ENCODE measurements around the gene CDH12.

CDH12 gene

DNA sequence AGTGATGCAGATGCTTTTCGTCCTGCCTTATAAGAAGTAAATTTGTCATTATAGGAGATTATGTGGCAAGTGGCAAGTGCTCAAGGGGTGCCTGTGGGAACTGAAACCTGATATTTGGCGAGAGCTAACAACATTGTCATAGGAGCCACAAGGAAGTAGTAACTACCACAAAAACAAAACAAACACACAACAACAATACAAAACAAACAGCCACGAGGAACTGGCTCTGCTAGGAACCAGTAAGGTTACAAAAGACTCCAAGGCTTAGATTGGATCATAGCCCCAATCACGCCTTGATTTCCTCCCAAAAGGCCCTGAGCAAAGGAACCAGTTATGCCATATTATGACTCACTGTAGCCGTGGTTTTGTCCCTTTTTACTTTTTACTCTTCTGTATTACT is 1045.2 kb downstream of the CDH12 start:
- peak; percentile 90 for DNase-seq

DNA sequence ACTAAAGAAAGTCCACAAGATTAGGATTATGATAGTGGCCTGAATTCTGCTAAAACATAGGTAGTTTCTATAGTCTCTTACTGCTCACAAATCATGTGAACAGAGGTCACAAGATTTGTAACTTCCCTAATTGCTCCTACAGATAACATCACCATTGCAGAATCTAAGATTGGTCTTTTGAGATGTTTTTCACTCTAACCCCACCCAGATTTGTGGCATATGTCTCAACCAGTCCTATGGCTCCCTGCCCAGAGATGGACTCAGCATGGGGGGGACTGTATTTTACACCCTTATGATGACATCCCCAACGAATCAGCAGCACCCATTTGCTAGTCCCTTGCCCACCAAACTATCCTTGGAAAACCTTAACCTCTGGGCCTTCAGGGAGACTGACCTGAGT is 1046.2 kb downstream of the CDH12 start:
- no peak for DNase-seq

DNA sequence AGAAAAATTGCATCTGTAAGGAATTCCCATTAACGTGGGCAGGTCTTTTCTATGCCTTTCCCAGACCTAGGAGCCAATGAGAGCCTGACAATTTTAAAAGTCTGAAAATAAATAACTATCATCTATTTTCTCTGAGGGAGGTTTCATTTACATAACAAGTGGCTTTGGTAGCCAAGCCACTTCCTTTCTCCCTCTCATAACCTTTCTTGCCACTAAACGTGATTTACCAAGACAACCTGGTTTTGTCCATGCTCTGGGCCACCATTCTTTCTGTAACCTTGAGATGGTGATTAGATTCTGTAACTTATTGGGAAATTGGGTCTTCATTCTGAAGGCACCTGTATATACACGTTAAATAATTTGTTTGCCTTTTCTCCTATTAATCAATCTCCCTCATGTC is 1046.9 kb downstream of the CDH12 start:
- DNase-seq = no peak

DNA sequence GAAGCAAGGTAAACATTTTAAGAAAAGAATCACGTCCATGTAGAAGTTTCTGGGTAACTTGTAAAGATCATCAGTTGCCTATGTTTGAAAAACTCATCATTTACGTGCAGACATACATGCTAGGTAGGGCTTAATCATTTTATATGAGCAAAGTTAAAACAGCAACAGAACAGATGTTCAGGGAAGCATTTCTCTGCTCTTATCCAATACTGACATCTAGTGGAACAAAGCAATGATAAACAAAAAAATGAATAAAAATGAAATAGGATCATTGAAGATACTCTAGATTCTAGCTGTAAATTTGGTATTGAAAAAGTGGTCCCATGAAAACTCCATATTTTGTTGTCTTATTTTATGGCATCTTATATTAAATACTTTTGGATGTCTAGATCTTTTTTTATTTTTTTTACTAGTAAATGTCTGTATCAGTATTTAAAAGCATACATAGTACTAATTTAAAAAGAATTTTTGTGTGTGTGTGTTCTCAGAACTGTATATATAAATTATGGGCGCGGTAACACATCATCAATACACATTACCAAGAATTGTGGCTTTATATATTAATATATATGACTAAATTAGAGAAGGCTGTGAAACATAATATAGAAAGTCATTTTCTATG is 1050.2 kb downstream of the CDH12 start:
- peak; percentile 48 for DNase-seq

DNA sequence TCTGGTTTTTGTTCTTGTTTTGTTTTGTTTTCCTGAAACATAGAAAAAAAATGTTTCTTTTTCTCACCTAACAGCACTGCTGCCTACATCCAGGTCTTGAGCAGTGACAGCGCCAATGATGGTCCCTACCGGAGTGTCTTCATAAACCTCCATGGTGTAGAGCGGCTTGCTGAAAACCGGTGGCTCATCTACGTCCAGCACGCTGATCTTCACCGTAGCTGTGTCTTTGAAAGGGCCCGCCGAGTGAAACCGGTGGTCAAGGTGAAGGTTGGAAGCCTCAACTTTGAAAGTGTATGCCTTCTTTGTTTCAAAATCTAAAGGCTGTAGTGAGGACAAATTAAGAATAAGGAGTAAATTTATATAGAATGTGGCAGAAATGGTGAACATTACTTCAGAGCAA is 1051.0 kb downstream of the CDH12 start:
- no peak for DNase-seq

DNA sequence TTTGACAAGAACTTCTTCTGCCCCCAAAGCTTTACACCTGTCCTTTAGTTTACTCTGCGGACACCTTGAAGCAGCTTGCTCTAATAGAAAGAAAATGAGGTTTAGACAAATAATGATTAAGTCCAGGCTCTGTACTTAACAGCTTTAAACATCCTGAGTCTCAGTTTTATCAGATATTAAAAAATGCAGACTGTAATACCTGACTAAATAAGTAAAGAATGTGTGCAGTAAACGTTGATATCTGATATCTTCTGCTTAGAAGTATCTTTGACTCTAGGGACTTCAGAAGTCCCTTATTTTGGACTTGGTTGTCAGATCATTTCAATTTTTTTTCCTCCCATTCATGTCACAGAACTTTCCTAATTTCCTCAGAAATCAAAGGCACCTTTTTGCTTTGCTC is 1060.4 kb downstream of the CDH12 start:
- no peak for DNase-seq

DNA sequence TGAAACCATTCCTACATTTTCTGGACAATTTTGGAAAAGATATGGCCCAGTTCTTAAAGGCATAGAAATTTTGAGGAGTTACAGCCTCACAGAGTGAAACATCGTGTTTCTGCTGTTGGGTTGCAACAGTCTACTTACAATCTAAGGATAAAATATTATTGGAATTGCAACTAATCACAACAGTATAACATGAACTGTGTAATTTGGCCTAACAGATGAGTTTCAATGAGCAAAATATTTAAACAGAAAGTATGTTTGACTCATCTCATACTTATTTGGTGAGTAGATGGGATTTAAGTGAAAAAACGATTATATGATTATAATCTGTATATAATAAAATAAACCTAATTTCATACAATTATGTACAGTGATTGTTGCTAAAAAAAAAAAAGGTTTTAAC is 1061.8 kb downstream of the CDH12 start:
- DNase-seq = no peak

DNA sequence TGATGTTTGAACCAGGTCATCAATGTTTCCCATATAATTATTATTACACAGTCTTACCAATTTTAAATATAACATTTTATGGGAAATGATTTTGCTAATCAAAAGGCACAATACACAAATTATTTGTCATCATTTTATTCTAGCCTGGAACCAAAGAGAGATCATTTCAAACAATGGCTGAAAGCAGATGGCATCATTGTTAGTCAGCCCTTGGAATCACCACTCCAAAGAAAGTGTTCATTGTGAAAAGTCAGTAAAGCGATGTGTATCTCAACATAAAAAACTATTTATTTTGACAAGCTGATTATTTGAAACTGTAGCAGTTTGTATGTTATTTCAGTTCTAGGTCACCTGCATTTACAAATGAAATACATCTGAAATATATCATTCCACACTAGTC is 1068.7 kb downstream of the CDH12 start:
- no peak for DNase-seq

DNA sequence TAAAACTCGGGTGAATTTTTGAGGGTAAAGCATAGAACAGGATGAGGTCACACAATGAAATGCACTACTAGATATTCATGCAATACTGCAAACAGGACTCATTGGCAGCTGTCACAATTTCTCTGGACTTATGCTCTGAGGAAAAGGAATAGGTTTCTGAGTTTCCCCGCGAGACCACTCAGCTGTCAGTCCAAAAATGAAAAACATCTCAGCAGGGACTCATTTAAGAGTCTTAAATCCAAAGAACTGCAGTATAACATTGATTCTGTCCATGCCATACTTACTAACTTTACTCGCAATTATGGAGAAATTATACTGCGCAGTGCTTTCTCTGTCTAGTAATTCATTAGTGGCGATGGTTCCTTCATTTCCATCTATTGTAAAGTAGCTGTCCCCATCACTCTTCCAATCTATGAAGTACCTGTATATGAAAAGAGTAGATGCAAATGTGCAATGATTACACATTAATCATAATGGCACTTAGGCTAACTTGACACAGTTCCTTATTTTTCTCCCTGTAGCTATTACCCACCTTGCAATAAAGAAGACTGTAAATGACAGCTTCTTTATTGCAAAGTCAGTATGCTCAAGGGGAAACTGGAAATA is 1070.0 kb downstream of the CDH12 start:
- no peak for DNase-seq

DNA sequence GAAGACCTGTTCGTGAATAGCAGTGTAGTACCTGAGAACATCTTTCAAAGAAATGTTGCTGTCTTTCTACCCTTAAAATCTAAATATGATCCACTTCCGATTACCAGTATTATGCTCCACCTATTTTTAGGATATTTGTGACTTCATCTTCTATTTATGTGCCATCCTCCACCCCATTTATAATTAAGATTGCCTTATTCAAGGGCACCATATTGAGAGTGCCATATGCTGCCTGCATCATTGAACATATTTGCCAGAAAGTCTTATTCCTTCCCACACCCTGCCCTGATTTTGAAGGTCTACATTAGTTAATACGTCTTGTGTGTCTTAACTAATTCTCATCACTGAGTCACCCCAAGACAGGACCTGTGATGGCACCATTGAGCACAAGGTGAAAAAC is 1076.7 kb downstream of the CDH12 start:
- no peak for DNase-seq

DNA sequence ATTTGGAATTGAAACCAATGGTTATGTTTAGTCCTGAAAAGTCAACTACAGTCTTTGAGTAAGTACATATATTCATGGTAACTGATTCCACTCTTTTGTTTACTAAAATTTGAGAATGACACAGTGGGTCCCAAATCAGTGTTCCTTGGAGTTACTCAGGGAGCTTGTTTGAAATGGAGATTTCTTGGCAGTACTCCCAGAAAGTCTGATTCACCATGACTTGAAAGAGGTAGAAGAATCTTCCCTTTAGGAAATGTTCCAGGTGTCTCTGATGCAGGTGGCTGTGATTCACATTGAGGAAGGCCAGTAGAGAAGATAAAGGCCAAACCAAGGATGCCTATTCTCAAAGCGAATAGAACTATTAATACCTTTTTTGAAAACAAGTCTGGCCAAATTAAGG is 1078.3 kb downstream of the CDH12 start:
- no peak for DNase-seq

DNA sequence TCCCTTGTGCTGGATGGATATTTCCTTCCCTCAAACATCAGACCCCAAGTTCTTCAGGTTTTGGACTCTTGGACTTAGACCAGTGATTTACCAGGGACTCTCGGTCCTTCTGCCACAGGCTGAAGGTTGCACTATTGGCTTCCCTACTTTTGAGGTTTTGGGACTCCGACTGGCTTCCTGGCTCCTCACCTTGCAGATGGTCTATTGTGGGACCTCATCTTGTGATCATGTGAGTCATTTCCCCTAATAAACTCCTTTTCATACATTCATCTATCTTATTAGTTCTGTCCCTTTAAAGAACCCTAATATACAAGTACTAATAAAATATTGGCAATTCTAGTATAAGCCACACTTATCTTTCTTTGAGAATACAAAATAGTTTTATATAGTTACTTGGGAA is 1078.9 kb downstream of the CDH12 start:
- DNase-seq = no peak

DNA sequence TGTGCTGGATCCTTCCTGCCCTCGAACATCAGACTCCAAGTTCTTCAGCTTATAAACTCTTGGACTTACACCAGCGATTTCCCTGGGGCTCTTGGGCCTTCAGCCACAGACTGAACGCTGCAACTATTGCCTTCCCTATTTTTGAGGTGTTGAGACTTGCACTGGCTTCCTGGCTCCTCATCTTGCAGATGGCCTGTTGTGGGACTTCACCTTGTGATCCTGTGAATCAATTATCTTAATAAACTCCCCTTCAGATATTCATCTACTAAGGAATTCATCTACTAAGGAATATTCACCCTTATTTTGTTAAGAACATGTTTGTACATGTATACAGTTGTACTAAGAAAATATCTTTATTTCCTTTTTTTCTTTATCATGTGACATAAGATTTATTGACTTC is 1079.7 kb downstream of the CDH12 start:
- DNase-seq = no peak

DNA sequence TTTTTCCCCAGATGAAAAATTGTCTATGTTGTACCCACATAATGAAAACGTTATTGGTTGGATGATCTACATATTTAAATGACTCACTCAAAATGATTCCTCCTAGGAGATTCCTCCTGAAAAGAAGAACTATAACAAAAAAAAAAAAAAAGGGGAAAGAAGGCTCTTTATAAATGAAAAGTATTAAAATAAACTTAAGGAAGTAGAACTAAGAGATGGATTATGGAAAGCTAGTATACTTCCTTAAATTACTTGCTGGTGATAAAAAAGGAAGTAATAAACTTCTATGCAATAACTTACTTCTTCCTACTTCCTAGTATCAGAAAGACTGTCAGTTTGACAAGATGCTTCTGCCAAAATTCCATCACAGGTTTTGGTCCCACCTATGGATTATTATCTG is 1087.7 kb downstream of the CDH12 start:
- no peak for DNase-seq

DNA sequence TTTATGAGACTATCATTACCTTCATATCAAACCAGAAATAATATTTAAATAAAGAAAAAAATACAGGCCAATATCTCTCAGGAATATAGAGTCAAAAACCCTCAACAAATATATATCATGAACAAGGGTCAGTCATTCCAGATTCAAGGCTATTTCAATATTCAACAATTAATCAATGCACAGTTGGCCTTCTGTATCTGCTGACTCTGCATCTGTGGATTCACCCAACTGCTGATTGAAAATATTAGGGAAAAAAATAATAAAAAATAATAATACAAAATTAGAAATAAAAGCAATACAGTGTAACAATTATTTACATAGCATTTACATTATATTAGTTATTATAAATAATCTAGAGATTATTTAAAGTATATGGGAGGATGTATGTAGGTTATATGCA is 1114.0 kb downstream of the CDH12 start:
- no peak for DNase-seq

DNA sequence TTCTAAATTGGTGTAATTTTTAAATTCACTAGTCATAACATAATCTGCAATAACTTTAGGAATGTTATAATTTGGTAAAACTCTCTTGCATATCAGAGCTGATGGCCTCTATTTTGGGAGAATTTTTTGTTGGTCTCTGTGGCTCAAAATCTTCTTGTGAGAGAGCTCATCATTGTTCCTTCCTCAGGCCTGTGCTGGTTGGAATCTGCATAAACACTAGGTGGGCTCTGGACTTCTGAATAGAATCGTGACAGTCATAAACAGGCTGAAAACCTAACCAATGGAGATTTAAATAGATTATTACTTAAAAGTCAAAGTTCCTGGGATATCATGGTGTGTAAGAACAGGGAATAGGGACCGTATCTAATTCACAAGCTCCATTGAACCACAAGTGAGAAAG is 1129.6 kb downstream of the CDH12 start:
- no peak for DNase-seq

DNA sequence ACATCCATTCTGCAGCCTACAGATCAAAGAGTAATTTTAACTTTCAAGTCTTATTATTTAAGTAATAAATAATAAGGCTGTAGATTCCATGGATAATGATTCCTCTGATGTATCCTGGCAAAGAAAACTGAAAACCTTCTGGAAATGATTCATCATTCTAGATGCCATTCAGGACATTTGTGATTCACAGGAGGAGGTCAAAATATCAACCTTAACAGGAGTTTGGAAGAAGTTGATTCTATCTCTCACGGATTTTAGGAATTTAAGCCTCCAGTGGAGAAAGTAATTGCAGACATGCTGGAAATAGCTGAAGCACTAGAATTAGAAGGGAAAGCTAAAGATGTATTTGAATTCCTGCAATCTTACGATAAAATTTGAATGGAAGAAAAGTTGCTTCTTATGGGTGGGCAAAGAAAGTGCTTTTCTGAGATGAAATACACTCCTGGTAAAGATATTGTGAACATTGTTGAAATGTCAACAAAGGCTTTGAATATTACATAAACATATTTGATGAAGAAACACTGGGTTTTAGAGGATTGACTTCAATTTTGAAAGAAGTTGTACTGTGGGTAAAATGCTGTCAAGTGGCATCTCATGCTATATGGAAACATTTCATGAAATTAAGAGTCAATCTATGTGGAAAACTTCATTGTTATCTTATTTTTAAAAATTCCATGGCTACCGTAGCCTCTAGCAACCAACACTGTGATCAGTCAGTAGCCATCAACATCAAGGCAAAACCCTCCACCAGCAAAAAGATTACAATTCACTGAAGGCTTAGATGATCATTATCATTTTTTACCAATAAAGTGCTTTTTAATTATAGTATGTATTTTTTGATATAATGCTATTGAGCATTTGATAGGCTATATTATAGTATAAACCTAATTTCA is 1141.0 kb downstream of the CDH12 start:
- DNase-seq = no peak

DNA sequence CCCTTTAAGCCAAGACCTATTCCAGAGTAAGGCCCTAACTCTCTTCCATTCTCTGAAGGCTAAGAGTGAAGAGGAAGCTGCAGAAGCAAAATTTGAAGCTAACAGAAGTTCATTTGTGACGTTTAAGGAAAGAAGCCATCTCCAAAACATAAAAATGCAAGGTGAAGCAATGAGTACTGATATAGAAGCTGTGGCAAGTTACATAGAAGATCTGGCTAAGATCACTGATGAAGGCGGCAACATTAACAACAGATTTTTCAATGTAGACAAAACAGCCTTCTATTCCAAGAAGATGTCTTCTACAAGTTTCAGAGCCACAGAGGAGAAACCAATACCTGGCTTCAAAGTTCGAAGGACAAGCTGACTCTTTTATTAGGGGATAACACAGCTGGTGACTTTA is 1143.4 kb downstream of the CDH12 start:
- no peak for DNase-seq

DNA sequence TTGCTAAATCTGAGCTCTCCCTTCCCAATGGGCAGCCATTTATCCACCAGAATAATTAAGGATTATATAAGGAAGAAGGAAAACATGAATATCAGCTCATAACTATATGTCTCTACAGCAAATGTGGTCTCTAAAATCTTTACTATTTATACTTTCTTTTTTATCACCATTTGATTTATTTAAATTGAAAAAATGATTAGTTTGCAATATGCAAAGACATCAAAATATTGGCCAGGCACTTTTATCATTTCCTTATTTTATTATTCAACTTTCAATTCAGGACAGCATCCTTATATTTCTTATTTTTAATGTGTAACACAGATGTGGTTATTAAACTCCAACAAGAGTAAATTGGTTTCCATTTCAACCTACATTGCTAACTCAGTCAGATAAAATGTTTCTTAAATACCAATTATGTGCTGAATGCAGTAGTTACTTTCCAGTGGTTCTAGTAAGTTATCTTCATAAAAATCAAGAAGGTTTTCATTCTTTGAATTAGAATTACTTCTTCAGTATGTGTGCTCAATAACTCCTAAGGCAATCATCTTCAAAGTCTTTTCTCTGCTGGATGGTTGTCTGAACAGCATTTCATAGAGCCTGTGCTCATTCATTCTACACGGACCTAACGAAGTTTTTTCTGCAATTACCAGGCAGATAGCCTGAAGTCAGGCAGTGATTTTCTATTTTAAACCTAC is 1148.0 kb downstream of the CDH12 start:
- no peak for DNase-seq

DNA sequence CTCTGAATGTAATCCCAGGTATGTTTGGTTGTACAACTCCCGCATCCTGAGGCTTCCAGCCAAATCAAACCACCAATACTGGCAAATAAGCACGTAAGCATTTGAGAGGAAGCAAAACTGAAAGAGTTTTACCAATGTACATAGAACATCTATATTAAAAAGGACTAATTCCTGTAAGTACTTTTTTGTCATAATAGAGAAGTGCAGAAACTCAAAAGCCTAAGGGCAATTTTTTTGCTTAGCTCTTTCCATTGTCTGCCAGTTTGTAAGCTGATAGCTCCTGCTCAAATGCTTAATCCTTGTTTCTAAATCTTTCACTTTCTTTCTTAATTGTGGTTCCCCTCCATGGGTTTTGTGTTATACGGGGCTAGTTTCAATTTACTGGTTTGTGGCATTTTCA is 1151.8 kb downstream of the CDH12 start:
- no peak for DNase-seq
